IPS-18a (cell line): ENCODE results near the gene FBXO45.
"Not testable (repeated sequence)": the region's sequence is repeated elsewhere in the genome, so short reads cannot be mapped to it uniquely, and the experiment has no call there.

ENCODE experiments used
- H3K27ac ChIP-seq: one replicate; pipeline ENCODE4 v1.5.1; 2013; ENCODE audit warnings: low read length
- H3K27me3 ChIP-seq: one replicate; pipeline ENCODE4 v1.6.1; 2013; ENCODE audit warnings: mild to moderate bottlenecking, low read length; ENCODE audit not compliant: control insufficient read depth, insufficient read depth
- H3K36me3 ChIP-seq: one replicate; pipeline ENCODE4 v1.6.1; 2013; ENCODE audit warnings: low read depth, low read length; ENCODE audit not compliant: control insufficient read depth
- H3K4me1 ChIP-seq: one replicate; pipeline ENCODE4 v1.6.1; 2013; ENCODE audit warnings: low read depth, low read length; ENCODE audit not compliant: control insufficient read depth
- H3K4me3 ChIP-seq: one replicate; pipeline ENCODE4 v1.5.1; 2013; ENCODE audit warnings: low read length
- H3K9ac ChIP-seq: one replicate; pipeline ENCODE4 v1.6.1; 2013; ENCODE audit warnings: mild to moderate bottlenecking, low read length, moderate library complexity
- H3K9me3 ChIP-seq: one replicate; pipeline ENCODE4 v1.6.1; 2013; ENCODE audit warnings: low read depth, low read length; ENCODE audit not compliant: control insufficient read depth

The FBXO45 gene

DNA sequence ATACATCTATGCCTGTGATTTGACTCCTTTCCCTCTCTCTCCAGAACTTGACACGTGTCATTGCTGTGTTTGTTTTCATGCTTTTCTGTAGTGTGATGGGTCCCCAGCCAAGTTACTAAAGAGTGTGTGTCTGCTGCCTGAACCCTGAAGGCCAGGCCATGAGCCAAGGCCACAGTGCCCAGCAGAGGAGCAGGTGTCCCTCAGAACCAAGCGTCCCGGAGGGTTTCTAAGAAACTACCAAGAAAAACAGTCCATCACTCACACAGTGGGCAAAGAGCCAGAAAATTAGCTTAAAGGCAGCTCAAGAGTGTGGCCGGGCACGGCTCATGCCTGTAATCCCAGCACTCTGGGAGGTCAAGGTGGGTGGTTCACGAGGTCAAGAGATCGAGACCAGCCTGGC is 35.2 kb downstream of the FBXO45 start:
- Histone ChIP-seq H3K27ac (no peak overlapping the region), H3K4me1 (no peaks in the 10 kb centered on the region), H3K4me3 (no peak overlapping the region), H3K9ac (no peak overlapping the region), H3K9me3 (no peaks in the 10 kb centered on the region), H3K36me3 (no peaks in the 10 kb centered on the region), H3K27me3 (no peaks in the 10 kb centered on the region)

DNA sequence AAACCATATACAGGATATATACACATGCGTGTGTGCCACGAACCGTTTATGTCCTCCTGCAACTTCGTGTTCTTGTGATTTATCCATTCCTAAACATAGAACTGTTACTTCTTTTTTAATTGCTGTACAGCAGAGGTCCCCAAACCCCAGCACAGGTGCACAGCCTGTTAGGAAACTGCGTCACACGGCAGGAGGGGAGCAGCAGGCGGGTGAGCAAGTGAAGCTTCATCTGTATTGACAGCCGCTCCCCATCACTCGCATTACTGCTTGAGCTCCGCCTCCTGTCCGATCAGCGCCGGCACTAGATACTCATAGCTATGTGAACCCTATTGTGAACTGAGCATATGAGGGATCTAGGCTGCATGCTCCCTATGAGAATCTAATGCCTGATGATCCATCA is 36.1 kb downstream of the FBXO45 start:
- no peaks in the 10 kb centered on the region for H3K36me3 ChIP-seq
- no peak overlapping the region for H3K4me3 ChIP-seq
- H3K27me3 ChIP-seq = no peaks in the 10 kb centered on the region
- H3K9me3 ChIP-seq = no peaks in the 10 kb centered on the region
- H3K9ac ChIP-seq = no peak overlapping the region
- no peak overlapping the region for H3K27ac ChIP-seq
- H3K4me1 ChIP-seq = no peaks in the 10 kb centered on the region

DNA sequence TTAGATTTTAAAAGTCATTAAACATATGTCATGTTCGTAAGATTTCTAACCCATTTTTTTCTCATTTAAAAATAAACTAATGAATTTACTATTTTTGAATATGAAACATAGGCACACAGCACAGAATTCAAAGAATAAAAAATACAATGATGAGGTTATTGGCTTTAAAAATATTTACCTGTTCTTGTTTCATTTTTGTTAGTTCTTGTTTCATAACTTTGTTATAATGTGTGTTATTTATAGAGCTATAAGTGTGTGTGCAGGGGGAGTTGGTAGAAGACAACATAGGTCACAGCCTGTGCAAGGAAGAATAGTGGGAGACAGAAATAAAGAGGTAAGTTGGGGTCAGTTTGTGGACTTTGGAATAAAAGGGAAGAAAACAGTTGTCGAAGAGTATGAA is 40.2 kb downstream of the FBXO45 start:
- no peaks in the 10 kb centered on the region for H3K36me3 ChIP-seq
- H3K27me3 ChIP-seq = no peaks in the 10 kb centered on the region
- H3K4me3 ChIP-seq = no peak overlapping the region
- H3K4me1 ChIP-seq = no peaks in the 10 kb centered on the region
- H3K27ac ChIP-seq = no peak overlapping the region
- no peak overlapping the region for H3K9ac ChIP-seq
- H3K9me3 ChIP-seq = no peaks in the 10 kb centered on the region

DNA sequence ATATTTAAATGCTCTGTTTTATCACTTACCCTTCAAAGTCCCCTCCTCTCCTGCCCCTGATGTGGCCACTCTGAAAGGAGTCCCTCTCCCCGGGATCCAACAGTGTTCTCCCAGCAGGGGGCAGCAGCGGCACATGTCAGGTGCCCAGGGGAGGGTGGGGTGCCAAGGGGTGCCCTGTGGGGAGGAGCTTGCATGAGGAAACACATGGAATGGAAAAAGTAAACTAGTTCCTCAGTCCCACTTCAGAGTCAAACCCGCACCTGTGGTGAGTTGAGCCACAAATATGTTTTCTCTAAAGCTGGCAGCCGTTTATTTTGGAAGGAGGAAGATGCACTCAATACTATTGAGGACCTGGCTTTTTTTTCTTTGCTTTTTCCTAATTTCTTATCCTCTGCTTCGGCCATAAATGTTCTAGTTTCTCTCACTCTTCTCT is 40.9 kb downstream of the FBXO45 start:
- Histone ChIP-seq H3K27me3 (no peaks in the 10 kb centered on the region), H3K4me3 (no peak overlapping the region), H3K9ac (no peak overlapping the region)

DNA sequence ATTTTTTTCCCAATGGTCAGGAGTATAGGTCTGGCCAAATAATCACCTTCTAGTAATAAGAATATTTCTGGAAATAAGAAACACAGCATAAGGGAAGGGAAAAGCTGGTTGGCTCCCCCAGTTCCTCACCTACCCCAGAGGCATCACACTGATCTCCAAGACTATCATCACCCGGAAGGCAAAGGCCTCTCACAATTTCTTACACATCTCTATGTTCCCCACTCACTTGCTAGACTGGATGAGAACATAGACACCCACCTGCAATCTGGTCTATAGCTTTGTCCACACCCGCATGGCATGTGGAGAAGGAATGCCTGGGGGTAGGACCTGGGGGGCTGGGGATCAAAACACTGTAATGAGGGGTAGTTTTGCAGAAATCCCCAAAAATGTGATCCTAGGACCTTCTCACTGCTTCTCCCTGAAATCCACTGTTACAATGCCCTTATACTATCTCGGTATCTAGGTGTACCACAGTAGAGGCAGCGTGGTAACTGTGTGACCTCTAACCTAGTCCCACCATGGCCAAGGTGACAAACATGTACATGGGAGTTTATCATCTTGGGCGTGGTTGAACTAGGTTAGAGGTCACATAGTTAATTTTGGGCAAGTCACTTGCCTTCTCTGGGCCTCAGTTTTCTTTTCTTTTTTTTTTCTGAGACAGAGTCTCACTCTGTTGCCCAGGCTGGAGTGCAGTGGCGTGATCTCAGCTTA is 41.5 kb downstream of the FBXO45 start:
- no peaks in the 10 kb centered on the region for H3K9me3 ChIP-seq
- H3K9ac ChIP-seq = no peak overlapping the region
- no peaks in the 10 kb centered on the region for H3K36me3 ChIP-seq
- H3K27ac ChIP-seq = no peak overlapping the region
- no peak overlapping the region for H3K4me3 ChIP-seq
- H3K4me1 ChIP-seq = no peaks in the 10 kb centered on the region
- no peaks in the 10 kb centered on the region for H3K27me3 ChIP-seq

More for the DNA sequence above, 40.9 kb downstream of the FBXO45 start:
- H3K4me1 ChIP-seq = no peaks in the 10 kb centered on the region
- no peaks in the 10 kb centered on the region for H3K36me3 ChIP-seq
- no peak overlapping the region for H3K27ac ChIP-seq
- H3K9me3 ChIP-seq = no peaks in the 10 kb centered on the region

DNA sequence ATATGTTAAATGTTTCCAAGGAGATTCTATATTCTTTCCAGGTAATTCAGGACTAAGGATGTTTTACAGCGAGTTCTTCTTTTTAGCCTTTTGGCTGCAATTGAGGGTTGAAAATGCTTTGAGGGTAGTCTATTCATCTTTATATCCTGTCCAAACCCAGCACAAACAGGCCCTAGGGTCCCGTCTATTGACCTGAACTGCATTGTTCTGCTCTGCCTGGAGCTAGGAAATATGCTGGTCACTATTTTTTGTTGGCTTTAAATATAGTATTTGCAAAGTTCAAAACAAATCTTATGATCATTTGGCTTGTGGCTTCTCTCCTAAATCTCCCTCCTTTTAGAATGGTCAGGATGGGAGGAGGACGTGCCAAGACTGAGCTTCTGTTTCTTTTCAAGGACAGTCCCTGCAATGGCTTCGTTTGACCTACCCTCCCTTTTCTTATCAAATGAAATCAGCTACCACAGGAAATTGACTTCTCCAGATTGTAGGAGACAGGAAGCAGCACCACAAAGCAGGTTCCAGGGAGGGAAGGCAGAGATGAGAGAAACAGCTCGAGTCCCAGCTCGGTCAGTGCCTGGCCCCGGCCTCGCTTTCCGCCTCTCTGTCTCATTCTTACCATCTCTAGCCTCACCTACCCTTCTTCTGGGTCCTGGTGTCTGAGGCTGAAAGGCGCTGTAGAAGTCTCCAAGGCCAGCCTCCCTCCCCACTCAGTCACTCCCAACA is 43.5 kb downstream of the FBXO45 start:
- H3K4me3 ChIP-seq = no peak overlapping the region
- no peaks in the 10 kb centered on the region for H3K36me3 ChIP-seq
- H3K9ac ChIP-seq = no peak overlapping the region
- no peaks in the 10 kb centered on the region for H3K4me1 ChIP-seq
- H3K27ac ChIP-seq = no peak overlapping the region
- no peaks in the 10 kb centered on the region for H3K27me3 ChIP-seq
- no peaks in the 10 kb centered on the region for H3K9me3 ChIP-seq

DNA sequence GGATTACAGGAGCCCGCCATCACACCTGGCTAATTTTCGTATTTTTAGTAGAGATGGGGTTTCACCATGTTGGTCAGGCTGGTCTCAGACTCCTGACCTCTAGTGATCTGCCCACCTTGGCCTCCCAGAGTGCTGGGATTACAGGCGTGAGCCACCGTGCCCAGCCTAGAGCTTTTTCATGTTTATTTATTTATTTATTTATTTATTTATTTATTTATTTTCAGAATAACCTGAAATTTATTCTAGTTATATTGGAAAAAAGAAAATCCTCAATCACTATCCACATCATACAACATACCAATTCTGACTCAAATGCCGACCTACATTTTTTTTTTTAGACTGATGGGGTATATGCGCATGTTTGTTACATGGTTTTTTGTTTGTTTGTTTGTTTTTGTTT is 46.8 kb downstream of the FBXO45 start:
- H3K4me3 ChIP-seq, H3K36me3 ChIP-seq, H3K27ac ChIP-seq, H3K27me3 ChIP-seq, H3K4me1 ChIP-seq, H3K9ac ChIP-seq, H3K9me3 ChIP-seq: not testable (repeated sequence)

DNA sequence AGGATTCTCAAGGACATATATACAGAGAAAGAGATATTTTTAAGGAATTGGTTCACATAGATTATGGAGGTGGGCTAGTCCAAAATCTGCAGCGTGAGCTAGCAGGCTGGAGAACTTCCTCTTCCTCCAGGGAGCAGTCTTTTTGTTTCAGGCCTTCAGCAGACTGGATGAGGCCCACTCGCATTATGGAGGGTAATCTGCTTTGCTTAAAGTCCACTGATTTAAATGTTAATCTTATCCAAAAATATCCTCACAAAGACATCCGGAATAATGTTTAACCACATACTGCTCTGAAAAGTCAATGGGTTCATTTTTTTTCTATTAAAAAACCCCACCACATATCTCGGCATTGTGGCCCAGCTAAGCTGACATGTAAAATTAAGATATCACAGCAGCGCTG is 48.8 kb downstream of the FBXO45 start:
- Histone ChIP-seq H3K27me3 (no peaks in the 10 kb centered on the region), H3K36me3 (no peaks in the 10 kb centered on the region), H3K27ac (no peak overlapping the region), H3K9ac (no peak overlapping the region), H3K4me3 (no peak overlapping the region), H3K9me3 (no peaks in the 10 kb centered on the region), H3K4me1 (peaks cover 3% of the 10 kb centered on the region)

DNA sequence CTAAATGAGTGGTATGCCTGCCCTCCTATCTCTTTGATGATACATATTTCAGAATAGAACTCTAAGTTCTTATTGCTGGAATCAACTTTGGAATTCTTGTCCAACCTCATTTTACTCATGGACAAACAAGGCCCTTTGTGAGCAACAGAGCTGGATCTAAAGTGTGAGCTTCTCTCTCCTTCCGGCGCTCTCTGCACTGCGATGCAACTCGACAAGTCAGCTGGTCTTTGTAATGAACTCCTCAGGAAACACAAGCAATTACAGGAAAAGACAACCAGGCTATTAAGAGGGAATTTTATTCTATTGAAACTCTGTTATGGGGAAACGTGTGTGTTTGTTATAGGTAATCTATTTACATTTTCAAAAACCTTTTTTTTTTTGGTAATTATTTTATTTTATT is 50.8 kb downstream of the FBXO45 start:
- Histone ChIP-seq H3K27ac (no peak overlapping the region), H3K27me3 (no peaks in the 10 kb centered on the region), H3K9ac (no peak overlapping the region), H3K4me3 (no peak overlapping the region), H3K9me3 (no peaks in the 10 kb centered on the region), H3K36me3 (no peaks in the 10 kb centered on the region), H3K4me1 (peaks cover 3% of the 10 kb centered on the region)

DNA sequence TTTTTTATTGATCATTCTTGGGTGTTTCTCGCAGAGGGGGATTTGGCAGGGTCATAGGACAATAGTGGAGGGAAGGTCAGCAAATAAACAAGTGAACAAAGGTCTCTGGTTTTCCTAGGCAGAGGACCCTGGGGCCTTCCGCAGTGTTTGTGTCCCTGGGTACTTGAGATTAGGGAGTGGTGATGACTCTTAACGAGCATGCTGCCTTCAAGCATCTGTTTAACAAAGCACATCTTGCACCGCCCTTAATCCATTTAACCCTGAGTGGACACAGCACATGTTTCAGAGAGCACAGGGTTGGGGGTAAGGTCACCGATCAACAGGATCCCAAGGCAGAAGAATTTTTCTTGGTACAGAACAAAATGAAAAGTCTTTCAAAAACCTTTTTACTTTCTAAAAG is 51.2 kb downstream of the FBXO45 start:
- H3K27me3 ChIP-seq, H3K27ac ChIP-seq, H3K4me3 ChIP-seq, H3K36me3 ChIP-seq, H3K9me3 ChIP-seq, H3K4me1 ChIP-seq, H3K9ac ChIP-seq: not testable (repeated sequence)

DNA sequence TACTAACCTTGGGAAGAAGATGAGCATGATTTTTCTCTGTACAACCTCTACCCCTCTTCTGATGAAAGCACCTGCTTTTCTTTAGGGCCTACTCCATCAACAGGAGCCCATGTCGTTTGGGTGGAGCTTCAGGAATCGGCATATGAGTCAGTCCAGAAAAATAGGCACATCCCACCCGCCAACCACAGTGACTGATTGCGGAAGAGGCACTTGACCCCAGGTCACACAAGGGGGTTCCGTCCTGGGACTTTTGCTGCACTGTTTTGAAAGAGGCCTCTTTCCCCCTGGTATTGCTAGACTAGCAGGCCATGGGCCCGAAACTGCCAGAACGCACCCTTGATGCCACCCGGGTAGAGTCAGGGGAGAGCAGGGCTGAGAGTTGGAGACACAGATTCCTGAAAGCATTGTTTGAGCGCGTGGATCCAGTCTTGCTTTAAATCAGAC is 51.7 kb downstream of the FBXO45 start:
- Histone ChIP-seq H3K27ac (no peak overlapping the region), H3K36me3 (no peaks in the 10 kb centered on the region), H3K4me1 (peaks cover 3% of the 10 kb centered on the region), H3K9me3 (no peaks in the 10 kb centered on the region), H3K4me3 (no peak overlapping the region), H3K9ac (no peak overlapping the region), H3K27me3 (no peaks in the 10 kb centered on the region)

DNA sequence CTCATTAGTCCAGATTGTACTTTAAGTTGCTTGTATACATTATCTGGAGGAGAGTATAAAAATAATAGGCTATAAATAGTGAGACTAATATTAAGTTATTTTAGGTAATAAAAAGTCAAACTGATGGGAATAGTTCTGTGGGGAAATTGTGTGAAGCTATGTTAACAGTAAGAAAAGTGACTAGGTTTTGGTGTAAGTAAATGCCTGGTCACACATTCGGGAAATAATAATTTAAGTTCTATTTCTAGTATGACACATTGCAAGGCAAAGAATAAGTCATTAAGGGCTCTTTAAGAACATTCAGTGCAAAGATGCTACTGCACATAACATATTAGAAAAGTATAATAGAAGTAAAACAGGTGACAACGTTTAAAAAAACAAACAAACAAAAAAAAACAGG is 52.2 kb downstream of the FBXO45 start:
- Histone ChIP-seq H3K27ac (no peak overlapping the region), H3K4me3 (no peak overlapping the region), H3K9me3 (no peaks in the 10 kb centered on the region), H3K27me3 (no peaks in the 10 kb centered on the region), H3K4me1 (peaks cover 3% of the 10 kb centered on the region), H3K36me3 (no peaks in the 10 kb centered on the region), H3K9ac (no peak overlapping the region)
